A549 (cell line): ENCODE data around the gene ADAMTS10. TPM values are rescaled to one million over a fixed set of nuclear protein-coding genes. Genes with fewer than 3 reads are reported as not detected.

Experiments
- ATAC-seq, 2 experiments: fragments of 200-7000 bp in 1 of 2; fragments of >200 bp in 1 of 2; cut with Nextera tagmentation in 1 of 2; cut with Tn5 transposase in 1 of 2; 3 replicates each; pipeline versions ENCODE4 v1.8.0 to v1.9.1; 2018 to 2020; ENCODE audit warnings: mild to moderate bottlenecking in 1 of 2, moderate library complexity in 1 of 2
- CTCF ChIA-PET: fragments of 300-600 bp; sonication (Branson Sonifier 250); formaldehyde crosslinking; extraction: SDS; loops from one replicate; lab custom pipeline; 2021; ENCODE audit warnings: antibody characterized with exemption, inconsistent platforms; lab: Yijun Ruan, JAX
- POLR2A ChIA-PET: fragments of 350-600 bp; formaldehyde crosslinking; extraction: SDS; loops from one replicate; lab custom pipeline; 2021; ENCODE audit warnings: antibody characterized with exemption, inconsistent platforms; lab: Yijun Ruan, JAX
- DNase-seq, 2 experiments: peaks; one replicate each; pipeline versions ENCODE4 v3.0.0 to v3.0.0-alpha.2; 2011 to 2016; ENCODE audit warnings: low read depth in 1 of 2, low spot score in 1 of 2
- FAIRE-seq: peaks from 2 replicates; lab custom pipeline; 2011; peaks lifted over from hg19 to GRCh38; lab: Jason Lieb, UNC
- H3K27ac ChIP-seq, 2 experiments: fragments of >200 bp; sonication (Bioruptor Twin); formaldehyde crosslinking; 3 replicates each; pipeline ENCODE4 v1.5.1; 2016 to 2017
- H3K4me1 ChIP-seq: fragments of >200 bp; sonication (Bioruptor Twin); formaldehyde crosslinking; 3 replicates; pipeline ENCODE4 v1.6.1; 2016
- H3K4me2 ChIP-seq: fragments of >200 bp; sonication (Bioruptor Twin); formaldehyde crosslinking; 3 replicates; pipeline ENCODE4 v1.6.1; 2016
- H3K4me3 ChIP-seq: fragments of >200 bp; sonication (Bioruptor Twin); formaldehyde crosslinking; 3 replicates; pipeline ENCODE4 v1.5.1; 2016
- H3K9me3 ChIP-seq: fragments of >200 bp; sonication (Bioruptor Twin); formaldehyde crosslinking; 3 replicates; pipeline ENCODE4 v1.6.1; 2016
- BCL3 ChIP-seq: fragments of >200 bp; sonication (Bioruptor Twin); formaldehyde crosslinking; IDR thresholded peaks from 3 replicates; pipeline ENCODE4 v1.6.1; 2016
- CTCF ChIP-seq: fragments of >200 bp; sonication (Bioruptor Twin); formaldehyde crosslinking; IDR thresholded peaks from 3 replicates; pipeline ENCODE4 v1.5.1; 2016
- E2F6 ChIP-seq: IDR thresholded peaks from 2 replicates; pipeline ENCODE4 v1.6.1; 2012; ENCODE audit warnings: low read depth, borderline replicate concordance
- EHF ChIP-seq: fragments of 250-450 bp; sonication (Bioruptor Pico); IDR thresholded peaks from 2 replicates; pipeline ENCODE4 v1.5.0; 2020; ENCODE audit warnings: mild to moderate bottlenecking
- FOXS1 ChIP-seq: fragments of 250-450 bp; sonication (Bioruptor Pico); IDR thresholded peaks from 2 replicates; pipeline ENCODE4 v1.5.0; 2020; ENCODE audit warnings: mild to moderate bottlenecking, moderate library complexity
- HOXB13 ChIP-seq: fragments of 250-450 bp; sonication (Bioruptor Pico); IDR thresholded peaks from 2 replicates; pipeline ENCODE4 v1.5.0; 2020; ENCODE audit warnings: low read depth, mild to moderate bottlenecking, moderate library complexity
- JUN ChIP-seq, 2 experiments: fragments of >200 bp; sonication (Bioruptor Twin); formaldehyde crosslinking; IDR thresholded peaks; 2 replicates in 1 of 2; 3 replicates in 1 of 2; pipeline ENCODE4 v1.6.1; 2016 to 2017
- KDM1A ChIP-seq: fragments of 200-600 bp; sonication (generic); IDR thresholded peaks from 2 replicates; pipeline ENCODE4 v1.6.1; 2016; ENCODE audit warnings: low read depth, mild to moderate bottlenecking
- MYC ChIP-seq: IDR thresholded peaks from 2 replicates; pipeline ENCODE4 v1.6.1; 2012; ENCODE audit warnings: mild to moderate bottlenecking, inconsistent platforms, low read length, improper control_type of control experiment, borderline replicate concordance
- NFE2L2 ChIP-seq: fragments of 150-350 bp; conservative IDR thresholded peaks from 2 replicates; pipeline ENCODE4 v1.6.1; 2014; ENCODE audit warnings: low read length
- POLR2A ChIP-seq: IDR thresholded peaks from 2 replicates; pipeline ENCODE4 v1.6.1; 2012; ENCODE audit warnings: mild to moderate bottlenecking, low read length
- RAD21 ChIP-seq, 2 experiments: fragments of >200 bp in 1 of 2; sonication (Bioruptor Twin) in 1 of 2; formaldehyde crosslinking in 1 of 2; IDR thresholded peaks in 1 of 2; conservative IDR thresholded peaks in 1 of 2; 2 replicates in 1 of 2; 3 replicates in 1 of 2; pipeline ENCODE4 v1.6.1; 2012 to 2018; ENCODE audit warnings: inconsistent platforms in 1 of 2
- RFX5 ChIP-seq: fragments of 450-650 bp; IDR thresholded peaks from 2 replicates; pipeline ENCODE4 v1.7.1; 2014; ENCODE audit warnings: antibody characterized with exemption, mild to moderate bottlenecking, moderate library complexity
- SMC3 ChIP-seq: fragments of >200 bp; sonication (Bioruptor Twin); formaldehyde crosslinking; IDR thresholded peaks from 3 replicates; pipeline ENCODE4 v1.6.1; 2018; ENCODE audit warnings: inconsistent platforms
- ZFP36 ChIP-seq: fragments of 450-650 bp; IDR thresholded peaks from 2 replicates; pipeline ENCODE4 v1.6.1; 2014; ENCODE audit warnings: borderline replicate concordance; ENCODE audit not compliant: partially characterized antibody
- WGBS: methylation state at CpG from one replicate; pipeline ENCODE4 v1.1.6; 2017; ENCODE audit errors: missing lambda C conversion rate; 5-methylcytosine and 5-hydroxymethylcytosine counted together
- polyA plus RNA-seq, 4 experiments: library from polyadenylated mRNA; depleted of rRNA in 3 of 4; stranded (reverse); fragments of >200 nt; fragmentation: RNase III in 1 of 4; extraction: RNeasy Plus Mini Kit Qiagen cat#74134 plus additional on column Dnase treatment in 1 of 4; gene quantifications; 2 replicates in 3 of 4; 3 replicates in 1 of 4; pipeline ENCODE4 v1.2.3, GENCODE V29; 2011 to 2017
- TF ChIP-seq, protein P1 (sequence below): fragments of 450-650 bp; IDR thresholded peaks from 2 replicates; pipeline ENCODE4 v1.6.1; 2014; ENCODE audit warnings: antibody characterized with exemption
- TF ChIP-seq, protein P2 (sequence below): fragments of 250-450 bp; sonication (Bioruptor Pico); IDR thresholded peaks from 2 replicates; pipeline ENCODE4 v1.5.0; 2021; ENCODE audit warnings: mild to moderate bottlenecking, moderate library complexity, borderline replicate concordance

ADAMTS10 gene
- polyA plus RNA-seq, 2 of the 4 experiments (the other 2 are of a cell fraction): 26.7 to 49.3 TPM

GRCh38 chr19:8654591-8655339 lies 44.2 kb upstream of the ADAMTS10 start:
- TF ChIP-seq E2F6: no peak
- TF ChIP-seq KDM1A: peak; percentile 57; the same call in 1 of the 2 replicates
- TF ChIP-seq SMC3: peak; percentile 77
- TF ChIP-seq NFE2L2: no peak
- TF ChIP-seq FOXS1 (CRISPR knock-in tag): no peak
- TF ChIP-seq BCL3: no peak
- no peak for TF ChIP-seq HOXB13 (CRISPR knock-in tag)
- TF ChIP-seq ZFP36: peak; percentile 87
- peak; percentile 80 to 84 for TF ChIP-seq RAD21 (conservative IDR thresholded peaks at IDR 0.05 in 1 of 2, IDR thresholded peaks at IDR 0.05 in 1 of 2)
- peak; percentile 80 for TF ChIP-seq CTCF
- TF ChIP-seq, all 56 proteins: peak for 5
- no peaks in the 10 kb centered on the region for H3K9me3 ChIP-seq
- peak overlapping the region; percentile 68 for H3K4me2 ChIP-seq
- ChIA-PET CTCF (interaction anchor here (0.6 to 3.4 kb wide), 20 partner anchors 8 to 404 kb away, joined by 3 to 26 read pairs (median 6); no protein-coding TSS in a partner anchor), POLR2A (interaction anchor here (0.6 kb wide), 1 partner anchor 394 kb away, joined by 3 read pairs; no protein-coding TSS in a partner anchor)
- no peak overlapping the region for H3K4me3 ChIP-seq
- H3K27ac ChIP-seq: peak overlapping the region; percentile 73 to 83
- H3K4me1 ChIP-seq: 0 out of 3 replicates have a peak, but pooled peaks cover 3% of the 10 kb centered on the region
- DNase-seq: peak; percentile 59 to 69
- peak; percentile 68 to 86 for ATAC-seq
- 7% methylated on average over 15 of the region's 15 CpGs for WGBS
- no peak for FAIRE-seq

- Histone ChIP-seq H3K4me1 (no peaks in the 10 kb centered on the region), H3K9me3 (no peaks in the 10 kb centered on the region), H3K4me3 (no peak overlapping the region), H3K27ac (0 out of 6 replicates have a peak overlapping the region, but pooled peaks of 1 of the 2 experiments have one; percentile 32), H3K4me2 (no peak overlapping the region)
- no peak for ATAC-seq
- ChIA-PET POLR2A (no interaction called here), CTCF (interaction anchor here (2.0 kb wide), 1 partner anchor 33 kb away, joined by 9 read pairs; no protein-coding TSS in a partner anchor)
- DNase-seq: no peak
- 83% methylated on average over 6 of the region's 6 CpGs for WGBS
- FAIRE-seq: no peak
- TF ChIP-seq JUN (IDR thresholded peaks at IDR 0.05): no peak
Measured at GRCh38 chr19:8648240-8648639, 37.7 kb upstream of the ADAMTS10 start.

DNA sequence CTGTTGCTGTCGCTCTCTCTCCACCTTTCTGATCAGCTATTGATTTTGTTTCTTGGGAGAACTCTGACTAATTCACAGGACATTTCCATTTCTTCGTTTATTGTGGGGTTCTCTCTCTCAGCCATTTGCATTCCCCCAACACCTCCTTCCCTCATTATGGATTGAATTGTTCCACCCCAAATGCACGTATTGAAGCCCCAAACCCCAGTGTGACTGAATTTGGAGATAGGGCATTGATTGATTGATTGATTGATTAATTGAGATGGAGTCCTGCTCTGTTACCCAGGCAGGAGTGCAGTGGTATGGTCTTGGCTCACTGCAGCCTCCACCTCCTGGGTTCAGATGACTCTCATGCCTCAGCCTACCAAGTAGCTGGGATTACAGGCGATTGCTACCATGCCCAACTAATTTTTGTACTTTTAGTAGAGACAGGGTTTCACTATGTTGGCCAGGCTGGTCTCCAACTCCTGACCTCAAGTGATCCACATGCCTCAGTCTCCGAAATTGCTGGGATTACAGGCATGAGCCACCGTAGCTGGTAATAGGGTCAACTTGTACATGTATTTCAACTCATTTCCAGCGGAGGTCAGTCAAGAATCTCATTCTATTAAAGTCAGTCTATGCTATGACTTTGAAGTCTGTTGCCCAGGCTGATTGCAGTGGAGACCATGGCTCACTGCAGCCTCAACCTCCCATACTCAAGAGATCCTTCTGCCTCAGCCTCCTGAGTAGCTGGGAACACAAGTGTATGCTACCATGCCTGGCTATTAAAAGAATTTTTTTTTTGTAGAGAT lies 33.5 kb upstream of the ADAMTS10 start:
- ATAC-seq: no peak
- POLR2A ChIA-PET: no interaction called here
- H3K4me3 ChIP-seq: no peak overlapping the region
- peak overlapping the region in 1 of 2 experiments; percentile 98; a peak in 2 of 6 replicates for H3K27ac ChIP-seq
- CTCF ChIA-PET: interaction anchor here (0.5 to 2.9 kb wide), 7 partner anchors 10 to 436 kb away, joined by 3 to 9 read pairs (median 3); no protein-coding TSS in a partner anchor
- H3K9me3 ChIP-seq: peaks cover 21% of the 10 kb centered on the region
- 85% methylated on average over 7 of the region's 7 CpGs for WGBS
- DNase-seq: no peak
- no peak for FAIRE-seq
- H3K4me2 ChIP-seq: no peak overlapping the region
- TF ChIP-seq HOXB13 (CRISPR knock-in tag) (no peak), JUN (IDR thresholded peaks at IDR 0.05) (no peak), EHF (CRISPR knock-in tag) (no peak), POLR2A (no peak), MYC (no peak), RFX5 (no peak)
- TF ChIP-seq, protein P1, sequence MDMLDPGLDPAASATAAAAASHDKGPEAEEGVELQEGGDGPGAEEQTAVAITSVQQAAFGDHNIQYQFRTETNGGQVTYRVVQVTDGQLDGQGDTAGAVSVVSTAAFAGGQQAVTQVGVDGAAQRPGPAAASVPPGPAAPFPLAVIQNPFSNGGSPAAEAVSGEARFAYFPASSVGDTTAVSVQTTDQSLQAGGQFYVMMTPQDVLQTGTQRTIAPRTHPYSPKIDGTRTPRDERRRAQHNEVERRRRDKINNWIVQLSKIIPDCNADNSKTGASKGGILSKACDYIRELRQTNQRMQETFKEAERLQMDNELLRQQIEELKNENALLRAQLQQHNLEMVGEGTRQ: no peak
- TF ChIP-seq, protein P2, sequence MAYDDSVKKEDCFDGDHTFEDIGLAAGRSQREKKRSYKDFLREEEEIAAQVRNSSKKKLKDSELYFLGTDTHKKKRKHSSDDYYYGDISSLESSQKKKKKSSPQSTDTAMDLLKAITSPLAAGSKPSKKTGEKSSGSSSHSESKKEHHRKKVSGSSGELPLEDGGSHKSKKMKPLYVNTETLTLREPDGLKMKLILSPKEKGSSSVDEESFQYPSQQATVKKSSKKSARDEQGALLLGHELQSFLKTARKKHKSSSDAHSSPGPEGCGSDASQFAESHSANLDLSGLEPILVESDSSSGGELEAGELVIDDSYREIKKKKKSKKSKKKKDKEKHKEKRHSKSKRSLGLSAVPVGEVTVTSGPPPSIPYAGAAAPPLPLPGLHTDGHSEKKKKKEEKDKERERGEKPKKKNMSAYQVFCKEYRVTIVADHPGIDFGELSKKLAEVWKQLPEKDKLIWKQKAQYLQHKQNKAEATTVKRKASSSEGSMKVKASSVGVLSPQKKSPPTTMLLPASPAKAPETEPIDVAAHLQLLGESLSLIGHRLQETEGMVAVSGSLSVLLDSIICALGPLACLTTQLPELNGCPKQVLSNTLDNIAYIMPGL (CRISPR knock-in tag): no peak
- H3K4me1 ChIP-seq: peaks cover 18% of the 10 kb centered on the region
